ENCODE data around the gene BPHL.
A peak's percentile ranks its signal among the peaks of the same experiment; 100 is the strongest.
"Not testable (repeated sequence)": the region's sequence is repeated elsewhere in the genome, so short reads cannot be mapped to it uniquely, and the experiment has no call there.

The BPHL gene

GRCh38 chr6:3124667-3125066 is 6.2 kb downstream of the BPHL start:
- no peak for DNase-seq

GRCh38 chr6:3125815-3126214 is 7.3 kb downstream of the BPHL start:
- no peak for DNase-seq

- no peak for DNase-seq
Measured at GRCh38 chr6:3128356-3129108, 10.0 kb downstream of the BPHL start.

- DNase-seq, result no peak
Measured at GRCh38 chr6:3131695-3132094, 13.2 kb downstream of the BPHL start.

GRCh38 chr6:3133515-3133914 is 15.0 kb downstream of the BPHL start:
- no peak for DNase-seq

GRCh38 chr6:3135668-3136291 is 17.3 kb downstream of the BPHL start:
- no peak for DNase-seq

- no peak for DNase-seq
Measured at GRCh38 chr6:3136292-3137011, 17.9 kb downstream of the BPHL start.

- DNase-seq, result no peak
Measured at GRCh38 chr6:3137057-3137777, 18.7 kb downstream of the BPHL start.

GRCh38 chr6:3137873-3138272 is 19.4 kb downstream of the BPHL start:
- DNase-seq, result not testable (repeated sequence)

GRCh38 chr6:3138341-3138740 is 19.8 kb downstream of the BPHL start:
- no peak for DNase-seq

- DNase-seq, result peak; percentile 81
Measured at GRCh38 chr6:3139090-3139903, 20.8 kb downstream of the BPHL start.

GRCh38 chr6:3140201-3140600 is 21.7 kb downstream of the BPHL start:
- no peak for DNase-seq

GRCh38 chr6:3142536-3142935 is 24.0 kb downstream of the BPHL start:
- no peak for DNase-seq

GRCh38 chr6:3143158-3143557 is 24.6 kb downstream of the BPHL start:
- no peak for DNase-seq

- DNase-seq, result no peak
Measured at GRCh38 chr6:3144571-3144970, 26.1 kb downstream of the BPHL start.

GRCh38 chr6:3147914-3148757 is 29.6 kb downstream of the BPHL start:
- DNase-seq, result no peak

- no peak for DNase-seq
Measured at GRCh38 chr6:3151691-3152090, 33.2 kb downstream of the BPHL start.

- no peak for DNase-seq
Measured at GRCh38 chr6:3152689-3153088, 34.2 kb downstream of the BPHL start.

GRCh38 chr6:3155416-3155815 is 36.9 kb downstream of the BPHL start:
- DNase-seq, result not testable (repeated sequence)

- peak; percentile 32 for DNase-seq
Measured at GRCh38 chr6:3156184-3157130, 37.9 kb downstream of the BPHL start.
